Rectal smooth muscle tissue (tissue), 1 donor: ENCODE measurements around the gene DENND1A.
"Not testable (repeated sequence)": the region's sequence is repeated elsewhere in the genome, so short reads cannot be mapped to it uniquely, and the experiment has no call there.

ENCODE experiments used
- H3K27ac ChIP-seq: one replicate; pipeline ENCODE4 v1.7.0; 2013; ENCODE audit warnings: low read depth, low read length, inconsistent platforms
- H3K27me3 ChIP-seq: one replicate; pipeline ENCODE4 v1.7.0; 2013; ENCODE audit warnings: low read length; ENCODE audit not compliant: control insufficient read depth, insufficient read depth
- H3K36me3 ChIP-seq: one replicate; pipeline ENCODE4 v1.7.0; 2013; ENCODE audit warnings: low read length; ENCODE audit not compliant: control insufficient read depth, insufficient read depth
- H3K4me1 ChIP-seq: one replicate; pipeline ENCODE4 v1.7.0; 2013; ENCODE audit warnings: low read length; ENCODE audit not compliant: control insufficient read depth, insufficient read depth
- H3K4me3 ChIP-seq: one replicate; pipeline ENCODE4 v1.7.0; 2013; ENCODE audit warnings: low read length
- H3K9ac ChIP-seq: one replicate; pipeline ENCODE4 v1.7.0; 2013; ENCODE audit warnings: low read length

Gene DENND1A

GRCh38 chr9:123893115-123893514 is 36.8 kb downstream of the DENND1A start:
- H3K4me3 ChIP-seq: no peak overlapping the region
- no peak overlapping the region for H3K27ac ChIP-seq
- H3K36me3 ChIP-seq: no peaks in the 10 kb centered on the region
- no peaks in the 10 kb centered on the region for H3K4me1 ChIP-seq
- no peaks in the 10 kb centered on the region for H3K27me3 ChIP-seq
- H3K9ac ChIP-seq: no peak overlapping the region

- Histone ChIP-seq H3K9ac (no peak overlapping the region), H3K4me1 (no peaks in the 10 kb centered on the region), H3K27me3 (no peaks in the 10 kb centered on the region), H3K4me3 (no peak overlapping the region), H3K27ac (no peak overlapping the region), H3K36me3 (no peaks in the 10 kb centered on the region)
Measured at GRCh38 chr9:123887837-123888236, 42.1 kb downstream of the DENND1A start.

GRCh38 chr9:123885834-123886233 is 44.1 kb downstream of the DENND1A start:
- not testable (repeated sequence) for H3K4me1 ChIP-seq, H3K36me3 ChIP-seq, H3K27me3 ChIP-seq, H3K9ac ChIP-seq, H3K27ac ChIP-seq, H3K4me3 ChIP-seq

- H3K9ac ChIP-seq: no peak overlapping the region
- H3K4me3 ChIP-seq: no peak overlapping the region
- no peaks in the 10 kb centered on the region for H3K27me3 ChIP-seq
- H3K27ac ChIP-seq: no peak overlapping the region
- H3K4me1 ChIP-seq: no peaks in the 10 kb centered on the region
- no peaks in the 10 kb centered on the region for H3K36me3 ChIP-seq
Measured at GRCh38 chr9:123883634-123884033, 46.3 kb downstream of the DENND1A start.

- H3K36me3 ChIP-seq: no peaks in the 10 kb centered on the region
Measured at GRCh38 chr9:123881604-123882003, 48.3 kb downstream of the DENND1A start.

GRCh38 chr9:123880420-123880819 is 49.5 kb downstream of the DENND1A start:
- Histone ChIP-seq H3K4me1 (no peaks in the 10 kb centered on the region), H3K36me3 (peaks cover 2% of the 10 kb centered on the region), H3K4me3 (no peak overlapping the region), H3K27ac (no peak overlapping the region), H3K9ac (no peak overlapping the region), H3K27me3 (no peaks in the 10 kb centered on the region)

More at GRCh38 chr9:123881604-123882003, 48.3 kb downstream of the DENND1A start:
- no peak overlapping the region for H3K9ac ChIP-seq
- no peaks in the 10 kb centered on the region for H3K4me1 ChIP-seq
- H3K27ac ChIP-seq: no peak overlapping the region
- no peaks in the 10 kb centered on the region for H3K27me3 ChIP-seq
- no peak overlapping the region for H3K4me3 ChIP-seq

- H3K36me3 ChIP-seq: peaks cover 3% of the 10 kb centered on the region
- H3K27ac ChIP-seq: no peak overlapping the region
- no peak overlapping the region for H3K9ac ChIP-seq
- H3K4me1 ChIP-seq: no peaks in the 10 kb centered on the region
- no peak overlapping the region for H3K4me3 ChIP-seq
- H3K27me3 ChIP-seq: no peaks in the 10 kb centered on the region
Measured at GRCh38 chr9:123876750-123877149, 53.2 kb downstream of the DENND1A start.

- Histone ChIP-seq H3K27ac (no peak overlapping the region), H3K27me3 (no peaks in the 10 kb centered on the region), H3K4me1 (no peaks in the 10 kb centered on the region), H3K36me3 (peaks cover 3% of the 10 kb centered on the region), H3K9ac (no peak overlapping the region), H3K4me3 (no peak overlapping the region)
Measured at GRCh38 chr9:123872710-123873109, 57.2 kb downstream of the DENND1A start.

- Histone ChIP-seq H3K27ac (no peak overlapping the region), H3K4me1 (no peaks in the 10 kb centered on the region), H3K4me3 (no peak overlapping the region), H3K27me3 (no peaks in the 10 kb centered on the region), H3K36me3 (peaks cover 3% of the 10 kb centered on the region), H3K9ac (no peak overlapping the region)
Measured at GRCh38 chr9:123871781-123872180, 58.1 kb downstream of the DENND1A start.

- H3K9ac ChIP-seq: no peak overlapping the region
- H3K27me3 ChIP-seq: no peaks in the 10 kb centered on the region
- no peaks in the 10 kb centered on the region for H3K4me1 ChIP-seq
- no peaks in the 10 kb centered on the region for H3K36me3 ChIP-seq
- H3K4me3 ChIP-seq: no peak overlapping the region
- H3K27ac ChIP-seq: no peak overlapping the region
Measured at GRCh38 chr9:123868002-123868401, 61.9 kb downstream of the DENND1A start.

GRCh38 chr9:123867034-123867433 is 62.9 kb downstream of the DENND1A start:
- H3K27me3 ChIP-seq: no peaks in the 10 kb centered on the region

GRCh38 chr9:123866497-123866896 is 63.4 kb downstream of the DENND1A start:
- Histone ChIP-seq H3K27me3 (no peaks in the 10 kb centered on the region), H3K27ac (no peak overlapping the region), H3K9ac (no peak overlapping the region), H3K4me3 (no peak overlapping the region), H3K4me1 (no peaks in the 10 kb centered on the region), H3K36me3 (no peaks in the 10 kb centered on the region)

More at GRCh38 chr9:123867034-123867433, 62.9 kb downstream of the DENND1A start:
- no peaks in the 10 kb centered on the region for H3K36me3 ChIP-seq
- no peak overlapping the region for H3K27ac ChIP-seq
- H3K4me1 ChIP-seq: no peaks in the 10 kb centered on the region
- no peak overlapping the region for H3K9ac ChIP-seq
- no peak overlapping the region for H3K4me3 ChIP-seq

- Histone ChIP-seq H3K4me3 (no peak overlapping the region), H3K9ac (no peak overlapping the region), H3K27me3 (no peaks in the 10 kb centered on the region), H3K36me3 (no peaks in the 10 kb centered on the region), H3K27ac (no peak overlapping the region), H3K4me1 (no peaks in the 10 kb centered on the region)
Measured at GRCh38 chr9:123865226-123866000, 64.5 kb downstream of the DENND1A start.
